Adrenal gland (tissue), 12 donors: ENCODE measurements around the gene UBAP2. TPM values are rescaled to one million over a fixed set of nuclear protein-coding genes. Genes with fewer than 3 reads are reported as not detected.
"Not testable (repeated sequence)": the region's sequence is repeated elsewhere in the genome, so short reads cannot be mapped to it uniquely, and the experiment has no call there.

ENCODE experiments used
- DNase-seq, 7 donors: peaks; one replicate each; pipeline ENCODE4 v3.0.0-alpha.2; 2019 to 2020
- H3K27ac ChIP-seq, 5 donors: fragments of 200-600 bp; sonication (generic) in 4 of 5; 1 replicate in 3 of 5; 2 replicates in 2 of 5; pipeline versions ENCODE4 v1.5.1 to v1.8.0; 2016 to 2020; ENCODE audit warnings: mild to moderate bottlenecking in 1 of 5
- H3K27me3 ChIP-seq: fragments of 200-600 bp; 2 replicates; pipeline ENCODE4 v1.8.0; 2021
- H3K36me3 ChIP-seq, 2 donors: fragments of 200-600 bp; replicated peaks in 1 of 2; 1 replicate in 1 of 2; 2 replicates in 1 of 2; pipeline versions ENCODE4 v1.5.1 to v1.8.0; 2018 to 2022
- H3K4me1 ChIP-seq, 2 donors: fragments of 200-600 bp; replicated peaks in 1 of 2; 1 replicate in 1 of 2; 2 replicates in 1 of 2; pipeline versions ENCODE4 v1.5.1 to v1.8.0; 2018 to 2021
- H3K4me3 ChIP-seq, 4 donors: fragments of 200-600 bp; sonication (generic) in 3 of 4; one replicate each; pipeline ENCODE4 v1.5.1; 2016 to 2018
- H3K9me3 ChIP-seq, 3 donors: fragments of 200-600 bp; sonication (generic) in 1 of 3; replicated peaks in 1 of 3; 1 replicate in 2 of 3; 2 replicates in 1 of 3; pipeline versions ENCODE4 v1.5.1 to v1.8.0; 2016 to 2021
- CTCF ChIP-seq, 6 experiments: fragments of 450-650 bp in 4 of 6; fragments of 200-600 bp in 2 of 6; sonication (generic) in 1 of 6; IDR thresholded peaks; 1 replicate in 5 of 6; 2 replicates in 1 of 6; pipeline versions ENCODE4 v1.5.1 to v1.8.0; 2016 to 2021; ENCODE audit warnings: antibody characterized with exemption in 6 of 6, mild to moderate bottlenecking in 2 of 6, moderate library complexity in 1 of 6
- POLR2A ChIP-seq, 2 donors: fragments of 450-650 bp; IDR thresholded peaks; one replicate each; pipeline ENCODE4 v1.6.1; 2017; ENCODE audit warnings: antibody characterized with exemption in 2 of 2, mild to moderate bottlenecking in 2 of 2, moderate library complexity in 1 of 2
- WGBS, 4 donors: extraction: QIAGEN DNeasy Blood & Tissue Kit in 2 of 4; methylation state at CpG; one replicate each; pipeline versions ENCODE4 v1.1.5 to v1.1.7; 2013 to 2017; 5-methylcytosine and 5-hydroxymethylcytosine counted together
- intact Hi-C, 2 donors: fragments of 100-400 bp; cut with DNase I; formaldehyde crosslinking; loops; one replicate each; pipeline versions ENCODE4 v1.14.1 to v1.15.0; 2022 to 2023
- polyA plus RNA-seq, 3 donors: library from polyadenylated mRNA; stranded (reverse); fragments of 200-250 nt in 2 of 3; fragments of 350-450 nt in 1 of 3; fragmentation: Illumina TruSeq in 1 of 3; extraction: RNeasy Lipid Tissue Mini Kit (QIAGEN cat#74804) in 1 of 3; gene quantifications; one replicate each; pipeline ENCODE4 v1.2.3, GENCODE V29; 2013 to 2014
- total RNA-seq, 9 donors: library from RNA; depleted of rRNA in 4 of 9; stranded (reverse); fragments of >200 nt in 4 of 9; fragments of 120-200 nt in 1 of 9; fragmentation: NEBNext Ultra II Directional in 1 of 9; extraction: Animal tissue kit (Norgen Biotek cat#: 25700) in 1 of 9; gene quantifications; one replicate each; pipeline versions ENCODE4 v1.1.0 to v1.2.4, GENCODE V29; 2013 to 2023
- donor health status: healthy with polysubstance abuse.
- donor health status: Bipolar disorder and iron deficiency.
- donor health status: DM: yes; HTN: yes; CAD: no.
- donor health status: DM: no; HTN: no; CAD: no.
- donor health status: DM: no; HTN: no; CAD: no.
- donor health status: DM: yes; HTN: yes; CAD: no.

Gene UBAP2
- total and polyA plus RNA-seq, 12 donors, result 20.9 to 60.0 (median 37.8) TPM

DNA sequence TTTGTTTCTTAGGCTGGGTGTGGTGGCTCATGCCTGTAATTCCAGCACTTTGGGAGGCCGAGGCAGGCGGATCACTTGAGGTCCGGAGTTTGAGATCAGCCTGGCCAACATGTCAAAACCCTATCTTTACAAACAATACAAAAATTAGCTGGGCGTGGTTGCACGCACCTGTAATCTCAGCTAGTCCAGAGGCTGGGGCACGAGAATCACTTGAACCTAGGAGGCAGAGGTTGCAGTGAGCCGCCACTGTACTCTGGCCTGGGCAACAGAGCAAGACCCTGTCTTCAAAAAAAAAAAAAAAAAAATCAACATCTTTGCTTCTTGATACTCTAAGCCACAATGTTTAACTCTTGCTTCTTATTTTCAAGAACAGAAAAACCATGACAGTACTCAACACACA lies 16.1 kb downstream of the UBAP2 start:
- intact Hi-C loops, result no loop called here
- Histone ChIP-seq H3K4me1 (no peaks in the 10 kb centered on the region), H3K4me3 (no peak overlapping the region), H3K27ac (no peak overlapping the region), H3K27me3 (no peaks in the 10 kb centered on the region), H3K9me3 (no peaks in the 10 kb centered on the region), H3K36me3 (no peaks in the 10 kb centered on the region)
- TF ChIP-seq POLR2A (IDR thresholded peaks at IDR 0.05) (no peak), CTCF (IDR thresholded peaks at IDR 0.05) (no peak)
- 94 to 95% (median 94%) methylated on average over 7 of the region's 7 CpGs for WGBS, 4 donors
- DNase-seq, result peak in 1 of 7 donors; percentile 38

- no peaks in the 10 kb centered on the region for H3K27me3 ChIP-seq
- no peaks in the 10 kb centered on the region for H3K36me3 ChIP-seq
- DNase-seq, result peak in 1 of 7 donors; percentile 15
- peaks cover 5 to 17% of the 10 kb centered on the region in 2 donors for H3K4me1 ChIP-seq
- H3K9me3 ChIP-seq, result no peaks in the 10 kb centered on the region
- H3K27ac ChIP-seq, result no peak overlapping the region
- 95 to 98% (median 97%) methylated on average over 11 of the region's 11 CpGs for WGBS, 4 donors
- TF ChIP-seq CTCF (IDR thresholded peaks at IDR 0.05), result no peak
- no peak for TF ChIP-seq POLR2A (IDR thresholded peaks at IDR 0.05)
- intact Hi-C loops, result loop anchor here in 1 of 2 donors (10.0 kb wide), 1 partner anchor 47 kb away; no protein-coding TSS in a partner anchor
- no peak overlapping the region for H3K4me3 ChIP-seq
These were observed 20.7 kb downstream of the UBAP2 start for GRCh38 chr9:34027845-34028574.

- intact Hi-C loops, result loop anchor here in 1 of 2 donors (10.0 kb wide), 1 partner anchor 49 kb away; no protein-coding TSS in a partner anchor
- Histone ChIP-seq H3K9me3 (no peaks in the 10 kb centered on the region), H3K4me1 (peaks cover 5 to 17% of the 10 kb centered on the region in 2 donors), H3K4me3 (no peak overlapping the region), H3K27ac (peak overlapping the region in 3 of 5 donors; percentile 22 to 56 (median 55)), H3K36me3 (no peaks in the 10 kb centered on the region), H3K27me3 (no peaks in the 10 kb centered on the region)
- 44 to 50% (median 46%) methylated on average over 5 of the region's 5 CpGs for WGBS, 4 donors
- TF ChIP-seq CTCF (IDR thresholded peaks at IDR 0.05) (no peak), POLR2A (IDR thresholded peaks at IDR 0.05) (no peak)
- DNase-seq, result peak in 3 of 7 donors; percentile 9 to 23 (median 17)
These were observed 22.9 kb downstream of the UBAP2 start for GRCh38 chr9:34025811-34026210.

- TF ChIP-seq CTCF (IDR thresholded peaks at IDR 0.05) (no peak), POLR2A (IDR thresholded peaks at IDR 0.05) (no peak)
- H3K27me3 ChIP-seq, result no peaks in the 10 kb centered on the region
- no peak overlapping the region for H3K4me3 ChIP-seq
- DNase-seq, result no peak
- H3K9me3 ChIP-seq, result no peaks in the 10 kb centered on the region
- peaks cover 5 to 17% of the 10 kb centered on the region in 2 donors for H3K4me1 ChIP-seq
- no peak overlapping the region for H3K27ac ChIP-seq
- WGBS, 4 donors, result 86 to 100% (median 97%) methylated on average over 1 of the region's 1 CpG
- intact Hi-C loops, result loop anchor here in 1 of 2 donors (10.0 kb wide), 1 partner anchor 50 kb away; no protein-coding TSS in a partner anchor
- H3K36me3 ChIP-seq, result no peaks in the 10 kb centered on the region
These were observed 23.6 kb downstream of the UBAP2 start for GRCh38 chr9:34025062-34025461.

DNA sequence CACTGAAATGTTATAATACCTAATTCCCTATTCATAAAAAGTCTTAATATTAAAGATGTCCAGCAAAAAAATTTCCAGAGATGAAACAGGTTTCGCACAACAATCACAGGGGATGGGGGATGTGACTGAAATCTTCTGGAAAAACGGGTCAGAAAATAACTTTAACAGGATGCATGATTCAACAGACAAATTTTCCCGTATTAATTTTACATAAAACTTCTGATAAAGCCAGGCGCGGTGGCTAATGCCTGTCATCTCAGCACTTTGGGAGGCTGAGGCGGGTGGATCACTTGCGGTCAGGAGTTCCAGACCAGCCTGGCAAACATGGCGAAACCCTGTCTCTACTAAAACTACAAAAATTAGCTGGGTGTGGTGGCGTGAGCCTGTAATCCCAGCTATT lies 24.2 kb downstream of the UBAP2 start:
- 89 to 98% (median 92%) methylated on average over 9 of the region's 9 CpGs for WGBS, 4 donors
- H3K36me3 ChIP-seq, H3K4me3 ChIP-seq, H3K9me3 ChIP-seq, H3K27ac ChIP-seq, H3K27me3 ChIP-seq: not testable (repeated sequence)
- intact Hi-C loops, result loop anchor here in 1 of 2 donors (10.0 kb wide), 1 partner anchor 50 kb away; no protein-coding TSS in a partner anchor
- H3K4me1 ChIP-seq, result peaks cover 5 to 17% of the 10 kb centered on the region in 2 donors
- peak in 1 of 7 donors; percentile 25 for DNase-seq
